A549 (cell line): ENCODE data around the gene MRFAP1. TPM values are rescaled to one million over a fixed set of nuclear protein-coding genes. Genes with fewer than 3 reads are reported as not detected.

Experiments
- ATOH8 ChIP-seq: fragments of 250-450 bp; sonication (Bioruptor Pico); IDR thresholded peaks from 2 replicates; pipeline ENCODE4 v1.5.0; 2020; ENCODE audit warnings: low read depth, mild to moderate bottlenecking, moderate library complexity
- BCL3 ChIP-seq: fragments of >200 bp; sonication (Bioruptor Twin); formaldehyde crosslinking; IDR thresholded peaks from 3 replicates; pipeline ENCODE4 v1.6.1; 2016
- CBX2 ChIP-seq: fragments of 200-600 bp; sonication (generic); IDR thresholded peaks from 2 replicates; pipeline ENCODE4 v1.6.1; 2016; ENCODE audit warnings: low read depth, mild to moderate bottlenecking, borderline replicate concordance
- E2F6 ChIP-seq: IDR thresholded peaks from 2 replicates; pipeline ENCODE4 v1.6.1; 2012; ENCODE audit warnings: low read depth, borderline replicate concordance
- EHMT2 ChIP-seq: fragments of 200-600 bp; sonication (generic); IDR thresholded peaks from 2 replicates; pipeline ENCODE4 v1.6.1; 2016; ENCODE audit warnings: antibody characterized with exemption, low read depth, mild to moderate bottlenecking, moderate library complexity
- ELK1 ChIP-seq: fragments of 150-350 bp; IDR thresholded peaks from 2 replicates; pipeline ENCODE4 v1.6.1; 2014; ENCODE audit warnings: low read depth, mild to moderate bottlenecking, low read length
- ESRRA ChIP-seq: fragments of 150-350 bp; IDR thresholded peaks from 2 replicates; pipeline ENCODE4 v1.6.1; 2014; ENCODE audit warnings: mild to moderate bottlenecking, low read length, borderline replicate concordance
- FOXS1 ChIP-seq: fragments of 250-450 bp; sonication (Bioruptor Pico); IDR thresholded peaks from 2 replicates; pipeline ENCODE4 v1.5.0; 2020; ENCODE audit warnings: mild to moderate bottlenecking, moderate library complexity
- HES2 ChIP-seq: fragments of >200 bp; sonication (Bioruptor Twin); formaldehyde crosslinking; IDR thresholded peaks from 2 replicates; pipeline ENCODE4 v1.6.1; 2016
- JUN ChIP-seq, 2 experiments: fragments of >200 bp; sonication (Bioruptor Twin); formaldehyde crosslinking; IDR thresholded peaks; 2 replicates in 1 of 2; 3 replicates in 1 of 2; pipeline ENCODE4 v1.6.1; 2016 to 2017
- JUNB ChIP-seq: fragments of >200 bp; sonication (Bioruptor Twin); formaldehyde crosslinking; IDR thresholded peaks from 2 replicates; pipeline ENCODE4 v1.6.1; 2016
- MYC ChIP-seq: IDR thresholded peaks from 2 replicates; pipeline ENCODE4 v1.6.1; 2012; ENCODE audit warnings: mild to moderate bottlenecking, inconsistent platforms, low read length, improper control_type of control experiment, borderline replicate concordance
- NFE2L2 ChIP-seq: fragments of 150-350 bp; conservative IDR thresholded peaks from 2 replicates; pipeline ENCODE4 v1.6.1; 2014; ENCODE audit warnings: low read length
- NR3C1 ChIP-seq: fragments of >200 bp; sonication (Bioruptor Twin); formaldehyde crosslinking; IDR thresholded peaks from 3 replicates; pipeline ENCODE4 v1.6.1; 2017
- PHF8 ChIP-seq: fragments of 200-600 bp; sonication (generic); IDR thresholded peaks from 2 replicates; pipeline ENCODE4 v1.6.1; 2016; ENCODE audit warnings: low read depth, mild to moderate bottlenecking, antibody characterized with exemption, moderate library complexity, borderline replicate concordance
- RARB ChIP-seq: fragments of 250-450 bp; sonication (Bioruptor Pico); IDR thresholded peaks from 2 replicates; pipeline ENCODE4 v1.8.0; 2021; ENCODE audit warnings: mild to moderate bottlenecking, moderate library complexity
- REST ChIP-seq: fragments of 200-600 bp; sonication (generic); IDR thresholded peaks from 2 replicates; pipeline ENCODE4 v1.6.1; 2016; ENCODE audit warnings: antibody characterized with exemption, mild to moderate bottlenecking, moderate library complexity
- SMC3 ChIP-seq: fragments of >200 bp; sonication (Bioruptor Twin); formaldehyde crosslinking; IDR thresholded peaks from 3 replicates; pipeline ENCODE4 v1.6.1; 2018; ENCODE audit warnings: inconsistent platforms
- TFCP2L1 ChIP-seq: fragments of 250-450 bp; sonication (Bioruptor Pico); IDR thresholded peaks from 2 replicates; pipeline ENCODE4 v1.5.0; 2021; ENCODE audit warnings: mild to moderate bottlenecking
- ZSCAN20 ChIP-seq: fragments of 250-450 bp; sonication (Bioruptor Pico); IDR thresholded peaks from 2 replicates; pipeline ENCODE4 v1.8.0; 2022; ENCODE audit warnings: mild to moderate bottlenecking, moderate library complexity
- polyA plus RNA-seq, 4 experiments: library from polyadenylated mRNA; depleted of rRNA in 3 of 4; stranded (reverse); fragments of >200 nt; fragmentation: RNase III in 1 of 4; extraction: RNeasy Plus Mini Kit Qiagen cat#74134 plus additional on column Dnase treatment in 1 of 4; gene quantifications; 2 replicates in 3 of 4; 3 replicates in 1 of 4; pipeline ENCODE4 v1.2.3, GENCODE V29; 2011 to 2017

MRFAP1 gene
- polyA plus RNA-seq, 2 of the 4 experiments (the other 2 are of a cell fraction) = 272 to 304 TPM

- TF ChIP-seq ESRRA = no peak
- TF ChIP-seq RARB (CRISPR knock-in tag) = no peak
- no peak for TF ChIP-seq EHMT2
- TF ChIP-seq NFE2L2 = no peak
- peak; percentile 90 for TF ChIP-seq E2F6
- 0 out of 2 replicates have a peak, but pooled peaks have one; percentile 47 for TF ChIP-seq PHF8
- no peak for TF ChIP-seq REST
- TF ChIP-seq NR3C1 = no peak
- no peak for TF ChIP-seq HES2
- no peak for TF ChIP-seq TFCP2L1
- no peak for TF ChIP-seq ATOH8 (CRISPR knock-in tag)
- TF ChIP-seq BCL3 = no peak; the same call in 1 of the 3 replicates
- TF ChIP-seq MYC = peak; percentile 42; the same call in 1 of the 2 replicates
- no peak for TF ChIP-seq FOXS1 (CRISPR knock-in tag)
- no peak for TF ChIP-seq JUNB
- TF ChIP-seq SMC3 = no peak
- TF ChIP-seq ZSCAN20 (CRISPR knock-in tag) = no peak
- peak; percentile 83 to 85 for TF ChIP-seq JUN (IDR thresholded peaks at IDR 0.05)
- no peak for TF ChIP-seq ELK1
- TF ChIP-seq CBX2 = no peak
- TF ChIP-seq, all 56 proteins: peak for 10
These were observed at the start of gene MRFAP1 (continued) for GRCh38 chr4:6640292-6641163.
